GM23338 (cell line): Measurements from ENCODE around the gene OTUB1. TPM values are rescaled to one million over a fixed set of nuclear protein-coding genes. Genes with fewer than 3 reads are reported as not detected.

ENCODE experiments used
- ATAC-seq: fragments of 200-7000 bp; cut with Tn5 transposase; 3 replicates; pipeline ENCODE4 v1.9.1; 2020
- DNase-seq: peaks from one replicate; pipeline ENCODE4 v3.0.0-alpha.2; 2015; ENCODE audit warnings: low spot score
- H2AFZ ChIP-seq: fragments of 200-600 bp; sonication (generic); 2 replicates; pipeline ENCODE4 v1.8.0; 2016; ENCODE audit warnings: antibody characterized with exemption, mild to moderate bottlenecking, moderate library complexity
- H3F3A ChIP-seq: fragments of 200-600 bp; sonication (generic); replicated peaks from 2 replicates; pipeline ENCODE4 v1.8.0; 2017; ENCODE audit warnings: antibody characterized with exemption, mixed run types, low read depth
- H3K27ac ChIP-seq: fragments of 200-600 bp; sonication (generic); 2 replicates; pipeline ENCODE4 v1.6.1; 2016; ENCODE audit warnings: low read depth
- H3K27me3 ChIP-seq: fragments of 200-600 bp; sonication (generic); 2 replicates; pipeline ENCODE4 v1.8.0; 2016; ENCODE audit warnings: mild to moderate bottlenecking, mixed run types, moderate library complexity; ENCODE audit not compliant: insufficient read depth
- H3K36me3 ChIP-seq: fragments of 200-600 bp; sonication (generic); 2 replicates; pipeline ENCODE4 v1.8.0; 2016; ENCODE audit warnings: mild to moderate bottlenecking; ENCODE audit not compliant: insufficient read depth
- H3K4me1 ChIP-seq: fragments of 200-600 bp; sonication (generic); 2 replicates; pipeline ENCODE4 v1.8.0; 2016; ENCODE audit warnings: mild to moderate bottlenecking, moderate library complexity; ENCODE audit not compliant: insufficient read depth
- H3K4me2 ChIP-seq: fragments of 200-600 bp; sonication (generic); 2 replicates; pipeline ENCODE4 v1.7.1; 2017; ENCODE audit warnings: mixed run types
- H3K4me3 ChIP-seq: fragments of 200-600 bp; sonication (generic); 2 replicates; pipeline ENCODE4 v1.6.1; 2016; ENCODE audit warnings: mixed run types
- H3K79me2 ChIP-seq: fragments of 200-600 bp; sonication (generic); replicated peaks from 2 replicates; pipeline ENCODE4 v1.8.0; 2017; ENCODE audit warnings: mild to moderate bottlenecking; ENCODE audit not compliant: insufficient read depth
- H3K9me2 ChIP-seq: fragments of 200-600 bp; sonication (generic); 2 replicates; pipeline ENCODE4 v1.8.0; 2017; ENCODE audit not compliant: insufficient read depth
- H4K20me1 ChIP-seq: fragments of 200-600 bp; sonication (generic); replicated peaks from 2 replicates; pipeline ENCODE4 v1.8.0; 2017; ENCODE audit warnings: mild to moderate bottlenecking; ENCODE audit not compliant: insufficient read depth
- H3K27ac Mint-ChIP-seq: 2 replicates; pipeline ENCODE4 v1.8.0; 2020; ENCODE audit warnings: inconsistent platforms, mild to moderate bottlenecking, moderate library complexity, mixed read lengths
- H3K27me3 Mint-ChIP-seq: 3 replicates; pipeline ENCODE4 v1.8.0; 2022; ENCODE audit warnings: low read depth, mild to moderate bottlenecking, moderate library complexity, mixed read lengths, inconsistent platforms; ENCODE audit not compliant: insufficient read depth, poor library complexity
- H3K36me3 Mint-ChIP-seq: 3 replicates; pipeline ENCODE4 v1.8.0; 2021; ENCODE audit warnings: low read depth, mild to moderate bottlenecking, inconsistent platforms, moderate library complexity, mixed read lengths
- H3K4me1 Mint-ChIP-seq: 3 replicates; pipeline ENCODE4 v1.8.0; 2020; ENCODE audit warnings: mild to moderate bottlenecking, inconsistent platforms, mixed read lengths
- H3K4me3 Mint-ChIP-seq: 3 replicates; pipeline ENCODE4 v1.8.0; 2021; ENCODE audit warnings: moderate library complexity, mild to moderate bottlenecking, inconsistent platforms, mixed read lengths
- H3K9me3 Mint-ChIP-seq: 3 replicates; pipeline ENCODE4 v1.8.0; 2020; ENCODE audit warnings: moderate library complexity, mild to moderate bottlenecking, inconsistent platforms, mixed read lengths
- CREB1 ChIP-seq: fragments of 250-450 bp; sonication (Bioruptor Pico); IDR thresholded peaks from 2 replicates; pipeline ENCODE4 v1.5.0; 2020; ENCODE audit warnings: low read depth, mild to moderate bottlenecking, moderate library complexity
- CTCF ChIP-seq, 2 experiments: fragments of 200-600 bp in 1 of 2; sonication (generic) in 1 of 2; conservative IDR thresholded peaks; 2 replicates each; pipeline versions ENCODE4 v1.5.1 to v1.6.1; 2016 to 2017; ENCODE audit warnings: antibody characterized with exemption in 2 of 2, low read depth in 2 of 2, mild to moderate bottlenecking in 2 of 2, moderate library complexity in 1 of 2
- ETS1 ChIP-seq: IDR thresholded peaks from 2 replicates; pipeline ENCODE4 v1.6.1; 2016; ENCODE audit warnings: antibody characterized with exemption
- EZH2 ChIP-seq: fragments of 200-600 bp; sonication (generic); IDR thresholded peaks from one replicate; pipeline ENCODE4 v1.8.0; 2017; ENCODE audit warnings: antibody characterized with exemption, mild to moderate bottlenecking, low read depth; ENCODE audit not compliant: unreplicated experiment
- JUNB ChIP-seq: IDR thresholded peaks from one replicate; pipeline ENCODE4 v1.6.1; 2016; ENCODE audit warnings: antibody characterized with exemption; ENCODE audit not compliant: unreplicated experiment
- NANOG ChIP-seq: IDR thresholded peaks from 2 replicates; pipeline ENCODE4 v1.6.1; 2016; ENCODE audit warnings: antibody characterized with exemption, borderline replicate concordance
- POLR2AphosphoS5 ChIP-seq: IDR thresholded peaks from 2 replicates; pipeline ENCODE4 v1.6.1; 2016; ENCODE audit warnings: antibody characterized with exemption, low read depth
- REST ChIP-seq: IDR thresholded peaks from one replicate; pipeline ENCODE4 v1.6.1; 2018; ENCODE audit warnings: antibody characterized with exemption; ENCODE audit not compliant: unreplicated experiment
- STAT1 ChIP-seq: IDR thresholded peaks from one replicate; pipeline ENCODE4 v1.6.1; 2016; ENCODE audit warnings: antibody characterized with exemption; ENCODE audit not compliant: unreplicated experiment
- ZNF331 ChIP-seq: fragments of 250-450 bp; sonication (Bioruptor Pico); IDR thresholded peaks from 2 replicates; pipeline ENCODE4 v1.5.0; 2020; ENCODE audit warnings: low read depth, mild to moderate bottlenecking, moderate library complexity
- polyA plus RNA-seq: library from polyadenylated mRNA; unstranded; fragments of >200 nt; fragmentation: Nextera tagmentation; extraction: Ambion mirVana; gene quantifications from 2 replicates; pipeline ENCODE4 v1.2.1, GENCODE V29; 2016
- total RNA-seq: library from RNA; depleted of rRNA; stranded (reverse); fragments of >200 nt; shearing (Covaris generic); gene quantifications from 2 replicates; pipeline ENCODE4 v1.2.3, GENCODE V29; 2014

OTUB1 gene
- total and polyA plus RNA-seq, 2 experiments from 2014 or later = 122 to 207 TPM

- TF ChIP-seq CTCF (conservative IDR thresholded peaks at IDR 0.05; ENCODE audit: low read depth in 2 of 2) = 0 out of 4 replicates have a peak, but pooled peaks of 1 of the 2 experiments have one; percentile 0
- TF ChIP-seq POLR2AphosphoS5 = no peak
Observed at GRCh38 chr11:64036087-64037026, 50.1 kb downstream of the OTUB1 start (continued).

- TF ChIP-seq EZH2 = peak; percentile 58
- no peak for TF ChIP-seq POLR2AphosphoS5
- no peak for TF ChIP-seq JUNB
- no peak for TF ChIP-seq NANOG
- TF ChIP-seq CREB1 (CRISPR knock-in tag) = no peak
- TF ChIP-seq STAT1 = no peak
- Histone ChIP-seq H3K36me3 (no peaks in the 10 kb centered on the region), H3K9me2 (no peaks in the 10 kb centered on the region), H3K27ac (no peak overlapping the region), H3K27me3 (peaks cover 96% of the 10 kb centered on the region), H2AFZ (no peak overlapping the region), H3K4me1 (peaks cover 27% of the 10 kb centered on the region; the same call in 1 of the 2 replicates), H3K79me2 (no peaks in the 10 kb centered on the region), H3K4me2 (peak overlapping the region; percentile 95), H4K20me1 (no peaks in the 10 kb centered on the region; the same call in 1 of the 2 replicates), H3F3A (0 out of 2 replicates have a peak, but pooled peaks cover 14% of the 10 kb centered on the region), H3K4me3 (peak overlapping the region; percentile 75)
- Mint-ChIP-seq H3K36me3 (no peaks in the 10 kb centered on the region), H3K27ac (no peak overlapping the region), H3K4me1 (peaks cover 24% of the 10 kb centered on the region), H3K9me3 (peaks cover 3% of the 10 kb centered on the region; the same call in 2 of the 3 replicates), H3K27me3 (peaks cover 78% of the 10 kb centered on the region), H3K4me3 (peak overlapping the region; percentile 44)
- peak; percentile 61 for DNase-seq
- peak; percentile 6 for ATAC-seq
Observed at GRCh38 chr11:64037027-64037634, 50.9 kb downstream of the OTUB1 start.

GRCh38 chr11:64038500-64038899, 52.3 kb downstream of the OTUB1 start:
- peaks cover 96% of the 10 kb centered on the region for H3K27me3 ChIP-seq
- no peak overlapping the region for H3K4me3 ChIP-seq
- no peak overlapping the region for H3K27ac ChIP-seq
- Mint-ChIP-seq H3K4me1 (peaks cover 24% of the 10 kb centered on the region), H3K4me3 (no peak overlapping the region), H3K9me3 (peaks cover 3% of the 10 kb centered on the region; the same call in 2 of the 3 replicates), H3K27me3 (peaks cover 77% of the 10 kb centered on the region), H3K27ac (no peak overlapping the region), H3K36me3 (no peaks in the 10 kb centered on the region)
- H3K9me2 ChIP-seq = no peaks in the 10 kb centered on the region
- peaks cover 27% of the 10 kb centered on the region; the same call in 1 of the 2 replicates for H3K4me1 ChIP-seq
- H3K79me2 ChIP-seq = no peaks in the 10 kb centered on the region
- H2AFZ ChIP-seq = no peak overlapping the region
- H3K4me2 ChIP-seq = no peak overlapping the region
- 0 out of 2 replicates have a peak, but pooled peaks cover 14% of the 10 kb centered on the region for H3F3A ChIP-seq
- no peak for DNase-seq
- no peaks in the 10 kb centered on the region; the same call in 1 of the 2 replicates for H4K20me1 ChIP-seq
- H3K36me3 ChIP-seq = no peaks in the 10 kb centered on the region
- ATAC-seq = no peak
- TF ChIP-seq ETS1 (no peak), EZH2 (no peak), NANOG (no peak), REST (no peak), CTCF (conservative IDR thresholded peaks at IDR 0.05; ENCODE audit: low read depth in 2 of 2) (no peak), JUNB (no peak), ZNF331 (CRISPR knock-in tag) (no peak), STAT1 (no peak), POLR2AphosphoS5 (no peak)
